ENCODE measurements around the gene DMRTB1. TPM values are rescaled to one million over a fixed set of nuclear protein-coding genes. Genes with fewer than 3 reads are reported as not detected.

DMRTB1 gene
- total RNA-seq, 1 experiment from 2014 or later = not detected

DNA sequence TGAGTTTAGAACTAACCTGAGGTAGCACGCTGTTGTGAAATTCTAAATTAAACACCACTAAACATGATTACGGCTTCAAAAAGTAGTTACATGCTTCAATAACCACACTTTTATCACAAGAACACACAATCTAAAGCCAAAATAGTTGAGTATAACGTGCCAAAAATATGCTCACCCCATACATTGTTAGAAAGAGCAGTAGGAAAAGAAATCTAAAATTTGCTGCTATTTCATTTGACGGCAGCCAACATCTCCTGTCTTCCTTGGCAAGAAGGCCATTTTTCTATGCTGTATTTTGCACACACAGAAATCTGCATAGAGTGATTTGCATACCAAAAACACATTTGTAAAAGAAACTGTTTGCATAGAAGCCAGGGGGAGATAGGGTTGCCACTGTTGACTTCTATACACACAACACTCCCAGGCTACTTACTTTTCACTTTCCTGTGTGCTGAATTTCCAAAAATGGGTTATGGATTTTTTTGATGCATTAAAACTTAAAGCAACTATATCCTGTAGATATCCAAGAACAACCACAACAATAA is 42.9 kb upstream of the DMRTB1 start:
- peaks cover 40% of the 10 kb centered on the region for H3K27me3 ChIP-seq (replicated peaks; ENCODE audit: insufficient read depth, low read depth, low read length, poor library complexity)
- ChIA-PET CTCF (no interaction called here), POLR2A (ENCODE audit: low non-redundant PET) (no interaction called here)
- H3K4me1 ChIP-seq (ENCODE audit: insufficient read depth, low read length, poor library complexity, severe bottlenecking) = peaks cover 24% of the 10 kb centered on the region
- H3K9me3 ChIP-seq (ENCODE audit: low read depth, low read length, poor library complexity, severe bottlenecking) = no peaks in the 10 kb centered on the region
- no peak for DNase-seq (ENCODE audit: low spot score)
- no peaks in the 10 kb centered on the region for H3K36me3 ChIP-seq (ENCODE audit: insufficient read depth, low read length, poor library complexity, severe bottlenecking)
- TF ChIP-seq EZH2 (IDR thresholded peaks at IDR 0.05; ENCODE audit: borderline replicate concordance, low read depth, low read length, poor library complexity, severe bottlenecking) = no peak
- TF ChIP-seq, protein P1, sequence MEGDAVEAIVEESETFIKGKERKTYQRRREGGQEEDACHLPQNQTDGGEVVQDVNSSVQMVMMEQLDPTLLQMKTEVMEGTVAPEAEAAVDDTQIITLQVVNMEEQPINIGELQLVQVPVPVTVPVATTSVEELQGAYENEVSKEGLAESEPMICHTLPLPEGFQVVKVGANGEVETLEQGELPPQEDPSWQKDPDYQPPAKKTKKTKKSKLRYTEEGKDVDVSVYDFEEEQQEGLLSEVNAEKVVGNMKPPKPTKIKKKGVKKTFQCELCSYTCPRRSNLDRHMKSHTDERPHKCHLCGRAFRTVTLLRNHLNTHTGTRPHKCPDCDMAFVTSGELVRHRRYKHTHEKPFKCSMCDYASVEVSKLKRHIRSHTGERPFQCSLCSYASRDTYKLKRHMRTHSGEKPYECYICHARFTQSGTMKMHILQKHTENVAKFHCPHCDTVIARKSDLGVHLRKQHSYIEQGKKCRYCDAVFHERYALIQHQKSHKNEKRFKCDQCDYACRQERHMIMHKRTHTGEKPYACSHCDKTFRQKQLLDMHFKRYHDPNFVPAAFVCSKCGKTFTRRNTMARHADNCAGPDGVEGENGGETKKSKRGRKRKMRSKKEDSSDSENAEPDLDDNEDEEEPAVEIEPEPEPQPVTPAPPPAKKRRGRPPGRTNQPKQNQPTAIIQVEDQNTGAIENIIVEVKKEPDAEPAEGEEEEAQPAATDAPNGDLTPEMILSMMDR (conservative IDR thresholded peaks at IDR 0.05; ENCODE audit: low read depth, low read length) = no peak
- no peak overlapping the region for H3K27ac ChIP-seq (ENCODE audit: low read depth, low read length, poor library complexity, severe bottlenecking)
- H3K4me3 ChIP-seq (ENCODE audit: low read depth, low read length, poor library complexity, severe bottlenecking) = no peak overlapping the region
- intact Hi-C loops (cut with micrococcal nuclease; ENCODE audit: unreplicated experiment) = no loop called here
- BruUV-seq (replicated peaks) = no TSS peak

DNA sequence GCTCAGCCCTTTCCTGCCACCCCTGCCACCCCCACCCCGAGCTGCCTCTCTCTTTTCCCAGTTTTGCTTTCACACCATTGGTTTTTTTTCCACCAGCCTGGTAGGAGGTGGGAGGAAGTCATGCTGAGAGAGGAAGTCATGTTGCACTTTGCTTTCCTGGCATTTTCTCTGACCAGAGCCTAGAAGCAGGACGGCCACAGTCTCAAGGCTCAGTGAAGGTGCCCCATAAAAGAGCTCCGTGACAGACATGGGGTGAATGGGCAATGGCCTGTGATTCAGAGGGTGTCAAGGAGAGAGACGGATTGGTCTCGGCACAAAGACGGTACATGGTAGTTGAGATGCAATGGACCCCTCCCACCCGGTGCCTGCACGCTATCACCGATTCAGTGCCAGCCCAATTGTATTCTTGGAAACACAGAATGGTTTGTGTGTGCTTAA is 42.1 kb upstream of the DMRTB1 start:
- Histone ChIP-seq H3K27ac (ENCODE audit: low read depth, low read length, poor library complexity, severe bottlenecking) (no peak overlapping the region), H3K4me1 (ENCODE audit: insufficient read depth, low read length, poor library complexity, severe bottlenecking) (peaks cover 18% of the 10 kb centered on the region), H3K4me3 (ENCODE audit: low read depth, low read length, poor library complexity, severe bottlenecking) (no peak overlapping the region), H3K27me3 (replicated peaks; ENCODE audit: insufficient read depth, low read depth, low read length, poor library complexity) (peaks cover 41% of the 10 kb centered on the region), H3K9me3 (ENCODE audit: low read depth, low read length, poor library complexity, severe bottlenecking) (no peaks in the 10 kb centered on the region), H3K36me3 (ENCODE audit: insufficient read depth, low read length, poor library complexity, severe bottlenecking) (no peaks in the 10 kb centered on the region)
- TF ChIP-seq, protein P1 (conservative IDR thresholded peaks at IDR 0.05; ENCODE audit: low read depth, low read length) = no peak
- TF ChIP-seq EZH2 (IDR thresholded peaks at IDR 0.05; ENCODE audit: borderline replicate concordance, low read depth, low read length, poor library complexity, severe bottlenecking) = no peak
- ChIA-PET CTCF (no interaction called here), POLR2A (ENCODE audit: low non-redundant PET) (interaction anchor here (0.7 kb wide), 1 partner anchor 164 kb away, joined by 15 read pairs; no protein-coding TSS in a partner anchor)
- DNase-seq (ENCODE audit: low spot score) = no peak
- BruUV-seq (replicated peaks) = no TSS peak
- intact Hi-C loops (cut with micrococcal nuclease; ENCODE audit: unreplicated experiment) = no loop called here

DNA sequence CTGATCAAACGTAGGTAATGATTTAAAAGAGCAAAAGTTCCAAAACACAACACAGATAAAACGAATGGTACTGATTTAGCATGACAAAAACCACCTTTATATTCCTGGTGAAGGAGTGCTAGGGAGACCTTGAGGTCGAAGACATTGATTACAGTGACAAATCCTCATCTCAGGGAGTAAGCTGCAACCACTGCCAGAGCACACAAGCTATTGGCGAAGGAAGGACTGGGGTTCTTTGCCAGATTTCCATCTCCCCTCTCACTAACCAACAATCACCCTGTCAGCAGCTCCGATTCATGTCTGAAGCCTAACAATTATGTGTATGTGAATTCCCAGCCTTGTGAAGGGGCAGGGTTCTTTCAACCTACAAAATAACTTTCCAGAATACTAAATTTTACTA is 40.2 kb upstream of the DMRTB1 start:
- no peak for DNase-seq (ENCODE audit: low spot score)
- CTCF ChIA-PET = no interaction called here
- no peak overlapping the region for H3K27ac ChIP-seq (ENCODE audit: low read depth, low read length, poor library complexity, severe bottlenecking)
- intact Hi-C loops (cut with micrococcal nuclease; ENCODE audit: unreplicated experiment) = no loop called here
- peaks cover 12% of the 10 kb centered on the region for H3K4me1 ChIP-seq (ENCODE audit: insufficient read depth, low read length, poor library complexity, severe bottlenecking)
- H3K27me3 ChIP-seq (replicated peaks; ENCODE audit: insufficient read depth, low read depth, low read length, poor library complexity) = peaks cover 41% of the 10 kb centered on the region
- POLR2A ChIA-PET (ENCODE audit: low non-redundant PET) = no interaction called here
- BruUV-seq (replicated peaks) = no TSS peak
- no peaks in the 10 kb centered on the region for H3K9me3 ChIP-seq (ENCODE audit: low read depth, low read length, poor library complexity, severe bottlenecking)
- no peak overlapping the region for H3K4me3 ChIP-seq (ENCODE audit: low read depth, low read length, poor library complexity, severe bottlenecking)
- H3K36me3 ChIP-seq (ENCODE audit: insufficient read depth, low read length, poor library complexity, severe bottlenecking) = no peaks in the 10 kb centered on the region
- TF ChIP-seq, protein P1 (conservative IDR thresholded peaks at IDR 0.05; ENCODE audit: low read depth, low read length) = no peak
- TF ChIP-seq EZH2 (IDR thresholded peaks at IDR 0.05; ENCODE audit: borderline replicate concordance, low read depth, low read length, poor library complexity, severe bottlenecking) = no peak
